GM23338 (cell line): Measurements from ENCODE around the gene BNIP2. TPM values are rescaled to one million over a fixed set of nuclear protein-coding genes. Genes with fewer than 3 reads are reported as not detected.

Experiments used
- ATAC-seq: fragments of 200-7000 bp; cut with Tn5 transposase; 3 replicates; pipeline ENCODE4 v1.9.1; 2020
- DNase-seq: peaks from one replicate; pipeline ENCODE4 v3.0.0-alpha.2; 2015; ENCODE audit warnings: low spot score
- H2AFZ ChIP-seq: fragments of 200-600 bp; sonication (generic); 2 replicates; pipeline ENCODE4 v1.8.0; 2016; ENCODE audit warnings: antibody characterized with exemption, mild to moderate bottlenecking, moderate library complexity
- H3F3A ChIP-seq: fragments of 200-600 bp; sonication (generic); replicated peaks from 2 replicates; pipeline ENCODE4 v1.8.0; 2017; ENCODE audit warnings: antibody characterized with exemption, mixed run types, low read depth
- H3K27ac ChIP-seq: fragments of 200-600 bp; sonication (generic); 2 replicates; pipeline ENCODE4 v1.6.1; 2016; ENCODE audit warnings: low read depth
- H3K27me3 ChIP-seq: fragments of 200-600 bp; sonication (generic); 2 replicates; pipeline ENCODE4 v1.8.0; 2016; ENCODE audit warnings: mild to moderate bottlenecking, mixed run types, moderate library complexity; ENCODE audit not compliant: insufficient read depth
- H3K36me3 ChIP-seq: fragments of 200-600 bp; sonication (generic); 2 replicates; pipeline ENCODE4 v1.8.0; 2016; ENCODE audit warnings: mild to moderate bottlenecking; ENCODE audit not compliant: insufficient read depth
- H3K4me1 ChIP-seq: fragments of 200-600 bp; sonication (generic); 2 replicates; pipeline ENCODE4 v1.8.0; 2016; ENCODE audit warnings: mild to moderate bottlenecking, moderate library complexity; ENCODE audit not compliant: insufficient read depth
- H3K4me2 ChIP-seq: fragments of 200-600 bp; sonication (generic); 2 replicates; pipeline ENCODE4 v1.7.1; 2017; ENCODE audit warnings: mixed run types
- H3K4me3 ChIP-seq: fragments of 200-600 bp; sonication (generic); 2 replicates; pipeline ENCODE4 v1.6.1; 2016; ENCODE audit warnings: mixed run types
- H3K79me2 ChIP-seq: fragments of 200-600 bp; sonication (generic); replicated peaks from 2 replicates; pipeline ENCODE4 v1.8.0; 2017; ENCODE audit warnings: mild to moderate bottlenecking; ENCODE audit not compliant: insufficient read depth
- H3K9me2 ChIP-seq: fragments of 200-600 bp; sonication (generic); 2 replicates; pipeline ENCODE4 v1.8.0; 2017; ENCODE audit not compliant: insufficient read depth
- H4K20me1 ChIP-seq: fragments of 200-600 bp; sonication (generic); replicated peaks from 2 replicates; pipeline ENCODE4 v1.8.0; 2017; ENCODE audit warnings: mild to moderate bottlenecking; ENCODE audit not compliant: insufficient read depth
- H3K27ac Mint-ChIP-seq: 2 replicates; pipeline ENCODE4 v1.8.0; 2020; ENCODE audit warnings: inconsistent platforms, mild to moderate bottlenecking, moderate library complexity, mixed read lengths
- H3K27me3 Mint-ChIP-seq: 3 replicates; pipeline ENCODE4 v1.8.0; 2022; ENCODE audit warnings: low read depth, mild to moderate bottlenecking, moderate library complexity, mixed read lengths, inconsistent platforms; ENCODE audit not compliant: insufficient read depth, poor library complexity
- H3K36me3 Mint-ChIP-seq: 3 replicates; pipeline ENCODE4 v1.8.0; 2021; ENCODE audit warnings: low read depth, mild to moderate bottlenecking, inconsistent platforms, moderate library complexity, mixed read lengths
- H3K4me1 Mint-ChIP-seq: 3 replicates; pipeline ENCODE4 v1.8.0; 2020; ENCODE audit warnings: mild to moderate bottlenecking, inconsistent platforms, mixed read lengths
- H3K4me3 Mint-ChIP-seq: 3 replicates; pipeline ENCODE4 v1.8.0; 2021; ENCODE audit warnings: moderate library complexity, mild to moderate bottlenecking, inconsistent platforms, mixed read lengths
- H3K9me3 Mint-ChIP-seq: 3 replicates; pipeline ENCODE4 v1.8.0; 2020; ENCODE audit warnings: moderate library complexity, mild to moderate bottlenecking, inconsistent platforms, mixed read lengths
- CREB1 ChIP-seq: fragments of 250-450 bp; sonication (Bioruptor Pico); IDR thresholded peaks from 2 replicates; pipeline ENCODE4 v1.5.0; 2020; ENCODE audit warnings: low read depth, mild to moderate bottlenecking, moderate library complexity
- EZH2 ChIP-seq: fragments of 200-600 bp; sonication (generic); IDR thresholded peaks from one replicate; pipeline ENCODE4 v1.8.0; 2017; ENCODE audit warnings: antibody characterized with exemption, mild to moderate bottlenecking, low read depth; ENCODE audit not compliant: unreplicated experiment
- EZH2phosphoT487 ChIP-seq: fragments of 200-600 bp; sonication (generic); IDR thresholded peaks from one replicate; pipeline ENCODE4 v1.8.1; 2018; ENCODE audit warnings: antibody characterized with exemption; ENCODE audit not compliant: unreplicated experiment
- JUNB ChIP-seq: IDR thresholded peaks from one replicate; pipeline ENCODE4 v1.6.1; 2016; ENCODE audit warnings: antibody characterized with exemption; ENCODE audit not compliant: unreplicated experiment
- NANOG ChIP-seq: IDR thresholded peaks from 2 replicates; pipeline ENCODE4 v1.6.1; 2016; ENCODE audit warnings: antibody characterized with exemption, borderline replicate concordance
- POLR2AphosphoS5 ChIP-seq: IDR thresholded peaks from 2 replicates; pipeline ENCODE4 v1.6.1; 2016; ENCODE audit warnings: antibody characterized with exemption, low read depth
- STAT1 ChIP-seq: IDR thresholded peaks from one replicate; pipeline ENCODE4 v1.6.1; 2016; ENCODE audit warnings: antibody characterized with exemption; ENCODE audit not compliant: unreplicated experiment
- ZNF114 ChIP-seq: fragments of 250-450 bp; sonication (Bioruptor Pico); IDR thresholded peaks from 2 replicates; pipeline ENCODE4 v1.5.0; 2020; ENCODE audit warnings: mild to moderate bottlenecking, moderate library complexity
- ZNF331 ChIP-seq: fragments of 250-450 bp; sonication (Bioruptor Pico); IDR thresholded peaks from 2 replicates; pipeline ENCODE4 v1.5.0; 2020; ENCODE audit warnings: low read depth, mild to moderate bottlenecking, moderate library complexity
- ZNF462 ChIP-seq: fragments of 250-450 bp; sonication (Bioruptor Pico); IDR thresholded peaks from 2 replicates; pipeline ENCODE4 v1.5.0; 2020; ENCODE audit warnings: mild to moderate bottlenecking, moderate library complexity
- polyA plus RNA-seq: library from polyadenylated mRNA; unstranded; fragments of >200 nt; fragmentation: Nextera tagmentation; extraction: Ambion mirVana; gene quantifications from 2 replicates; pipeline ENCODE4 v1.2.1, GENCODE V29; 2016
- total RNA-seq: library from RNA; depleted of rRNA; stranded (reverse); fragments of >200 nt; shearing (Covaris generic); gene quantifications from 2 replicates; pipeline ENCODE4 v1.2.3, GENCODE V29; 2014
- TF ChIP-seq, protein P1 (sequence below): IDR thresholded peaks from 2 replicates; pipeline ENCODE4 v1.6.1; 2016; ENCODE audit warnings: antibody characterized with exemption
- TF ChIP-seq, protein P2 (sequence below): IDR thresholded peaks from one replicate; pipeline ENCODE4 v1.6.1; 2018; ENCODE audit warnings: antibody characterized with exemption; ENCODE audit not compliant: unreplicated experiment
- TF ChIP-seq, protein P3 (sequence below), 2 experiments: fragments of 200-600 bp in 1 of 2; sonication (generic) in 1 of 2; conservative IDR thresholded peaks; 2 replicates each; pipeline versions ENCODE4 v1.5.1 to v1.6.1; 2016 to 2017; ENCODE audit warnings: antibody characterized with exemption in 2 of 2, low read depth in 2 of 2, mild to moderate bottlenecking in 2 of 2, moderate library complexity in 1 of 2

The BNIP2 gene
- total and polyA plus RNA-seq, 2 experiments from 2014 or later = 43.7 to 83.7 TPM

DNA sequence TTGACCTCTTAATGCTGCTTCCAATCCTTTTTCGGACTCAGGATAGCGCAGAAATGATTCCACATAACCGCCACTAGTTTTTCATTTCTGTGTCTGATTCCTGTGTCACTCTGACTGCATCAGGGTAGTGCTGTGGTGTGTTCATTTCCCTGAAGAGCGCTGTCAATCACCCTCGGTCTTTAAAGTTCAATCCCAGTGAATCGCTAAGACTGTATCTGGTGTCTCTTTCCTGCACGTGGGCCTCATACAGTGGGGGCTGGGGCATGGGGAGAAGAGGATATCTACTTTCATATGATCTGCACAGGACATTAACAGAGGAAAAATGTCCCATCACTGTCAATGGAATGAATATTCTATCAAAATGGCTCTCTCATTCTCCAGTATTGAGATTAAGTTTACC is 32.9 kb upstream of the BNIP2 start:
- Histone ChIP-seq H2AFZ (no peak overlapping the region; the same call in 1 of the 2 replicates), H3K4me2 (no peak overlapping the region), H3K4me3 (no peak overlapping the region), H3K27ac (no peak overlapping the region), H3K79me2 (no peaks in the 10 kb centered on the region), H3K27me3 (no peaks in the 10 kb centered on the region), H3K36me3 (no peaks in the 10 kb centered on the region), H3K9me2 (no peaks in the 10 kb centered on the region), H3F3A (no peaks in the 10 kb centered on the region), H4K20me1 (no peaks in the 10 kb centered on the region), H3K4me1 (no peaks in the 10 kb centered on the region)
- no peaks in the 10 kb centered on the region for H3K27me3 Mint-ChIP-seq
- H3K27ac Mint-ChIP-seq = no peak overlapping the region
- no peak for ATAC-seq
- H3K36me3 Mint-ChIP-seq = no peaks in the 10 kb centered on the region
- no peak for DNase-seq
- no peaks in the 10 kb centered on the region for H3K4me1 Mint-ChIP-seq
- TF ChIP-seq NANOG = no peak
- TF ChIP-seq CREB1 (CRISPR knock-in tag) = no peak
- no peak for TF ChIP-seq ZNF462 (CRISPR knock-in tag)
- TF ChIP-seq JUNB = no peak
- TF ChIP-seq, protein P1, sequence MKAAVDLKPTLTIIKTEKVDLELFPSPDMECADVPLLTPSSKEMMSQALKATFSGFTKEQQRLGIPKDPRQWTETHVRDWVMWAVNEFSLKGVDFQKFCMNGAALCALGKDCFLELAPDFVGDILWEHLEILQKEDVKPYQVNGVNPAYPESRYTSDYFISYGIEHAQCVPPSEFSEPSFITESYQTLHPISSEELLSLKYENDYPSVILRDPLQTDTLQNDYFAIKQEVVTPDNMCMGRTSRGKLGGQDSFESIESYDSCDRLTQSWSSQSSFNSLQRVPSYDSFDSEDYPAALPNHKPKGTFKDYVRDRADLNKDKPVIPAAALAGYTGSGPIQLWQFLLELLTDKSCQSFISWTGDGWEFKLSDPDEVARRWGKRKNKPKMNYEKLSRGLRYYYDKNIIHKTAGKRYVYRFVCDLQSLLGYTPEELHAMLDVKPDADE = no peak
- no peak for TF ChIP-seq EZH2phosphoT487
- no peak for TF ChIP-seq ZNF114
- no peak for TF ChIP-seq POLR2AphosphoS5
- TF ChIP-seq STAT1 = no peak
- TF ChIP-seq ZNF331 = no peak
- TF ChIP-seq, protein P2, sequence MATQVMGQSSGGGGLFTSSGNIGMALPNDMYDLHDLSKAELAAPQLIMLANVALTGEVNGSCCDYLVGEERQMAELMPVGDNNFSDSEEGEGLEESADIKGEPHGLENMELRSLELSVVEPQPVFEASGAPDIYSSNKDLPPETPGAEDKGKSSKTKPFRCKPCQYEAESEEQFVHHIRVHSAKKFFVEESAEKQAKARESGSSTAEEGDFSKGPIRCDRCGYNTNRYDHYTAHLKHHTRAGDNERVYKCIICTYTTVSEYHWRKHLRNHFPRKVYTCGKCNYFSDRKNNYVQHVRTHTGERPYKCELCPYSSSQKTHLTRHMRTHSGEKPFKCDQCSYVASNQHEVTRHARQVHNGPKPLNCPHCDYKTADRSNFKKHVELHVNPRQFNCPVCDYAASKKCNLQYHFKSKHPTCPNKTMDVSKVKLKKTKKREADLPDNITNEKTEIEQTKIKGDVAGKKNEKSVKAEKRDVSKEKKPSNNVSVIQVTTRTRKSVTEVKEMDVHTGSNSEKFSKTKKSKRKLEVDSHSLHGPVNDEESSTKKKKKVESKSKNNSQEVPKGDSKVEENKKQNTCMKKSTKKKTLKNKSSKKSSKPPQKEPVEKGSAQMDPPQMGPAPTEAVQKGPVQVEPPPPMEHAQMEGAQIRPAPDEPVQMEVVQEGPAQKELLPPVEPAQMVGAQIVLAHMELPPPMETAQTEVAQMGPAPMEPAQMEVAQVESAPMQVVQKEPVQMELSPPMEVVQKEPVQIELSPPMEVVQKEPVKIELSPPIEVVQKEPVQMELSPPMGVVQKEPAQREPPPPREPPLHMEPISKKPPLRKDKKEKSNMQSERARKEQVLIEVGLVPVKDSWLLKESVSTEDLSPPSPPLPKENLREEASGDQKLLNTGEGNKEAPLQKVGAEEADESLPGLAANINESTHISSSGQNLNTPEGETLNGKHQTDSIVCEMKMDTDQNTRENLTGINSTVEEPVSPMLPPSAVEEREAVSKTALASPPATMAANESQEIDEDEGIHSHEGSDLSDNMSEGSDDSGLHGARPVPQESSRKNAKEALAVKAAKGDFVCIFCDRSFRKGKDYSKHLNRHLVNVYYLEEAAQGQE = no peak
- TF ChIP-seq, protein P3, sequence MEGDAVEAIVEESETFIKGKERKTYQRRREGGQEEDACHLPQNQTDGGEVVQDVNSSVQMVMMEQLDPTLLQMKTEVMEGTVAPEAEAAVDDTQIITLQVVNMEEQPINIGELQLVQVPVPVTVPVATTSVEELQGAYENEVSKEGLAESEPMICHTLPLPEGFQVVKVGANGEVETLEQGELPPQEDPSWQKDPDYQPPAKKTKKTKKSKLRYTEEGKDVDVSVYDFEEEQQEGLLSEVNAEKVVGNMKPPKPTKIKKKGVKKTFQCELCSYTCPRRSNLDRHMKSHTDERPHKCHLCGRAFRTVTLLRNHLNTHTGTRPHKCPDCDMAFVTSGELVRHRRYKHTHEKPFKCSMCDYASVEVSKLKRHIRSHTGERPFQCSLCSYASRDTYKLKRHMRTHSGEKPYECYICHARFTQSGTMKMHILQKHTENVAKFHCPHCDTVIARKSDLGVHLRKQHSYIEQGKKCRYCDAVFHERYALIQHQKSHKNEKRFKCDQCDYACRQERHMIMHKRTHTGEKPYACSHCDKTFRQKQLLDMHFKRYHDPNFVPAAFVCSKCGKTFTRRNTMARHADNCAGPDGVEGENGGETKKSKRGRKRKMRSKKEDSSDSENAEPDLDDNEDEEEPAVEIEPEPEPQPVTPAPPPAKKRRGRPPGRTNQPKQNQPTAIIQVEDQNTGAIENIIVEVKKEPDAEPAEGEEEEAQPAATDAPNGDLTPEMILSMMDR (conservative IDR thresholded peaks at IDR 0.05; ENCODE audit: low read depth in 2 of 2) = no peak
- TF ChIP-seq EZH2 = no peak
- no peak overlapping the region for H3K4me3 Mint-ChIP-seq
- no peaks in the 10 kb centered on the region for H3K9me3 Mint-ChIP-seq
